Gastrocnemius medialis (tissue), 4 donors: ENCODE data around the gene MISP3. TPM values are rescaled to one million over a fixed set of nuclear protein-coding genes. Genes with fewer than 3 reads are reported as not detected.

Experiments
- ATAC-seq, 2 donors: fragments of 150-250 bp; one replicate each; pipeline ENCODE4 v1.9.1; 2016
- DNase-seq, 2 donors: peaks; one replicate each; pipeline ENCODE4 v3.0.0-alpha.2; 2019
- H3K27ac ChIP-seq, 4 donors: fragments of 200-600 bp; sonication (generic); 1 replicate in 1 of 4; 2 replicates in 3 of 4; pipeline ENCODE4 v1.5.1; 2016 to 2018; ENCODE audit warnings: mild to moderate bottlenecking in 2 of 4, moderate library complexity in 1 of 4
- H3K27me3 ChIP-seq, 3 donors: fragments of 200-600 bp; sonication (generic) in 2 of 3; 1 replicate in 1 of 3; 2 replicates in 2 of 3; pipeline versions ENCODE4 v1.5.1 to v1.6.0; 2016 to 2019; ENCODE audit warnings: mild to moderate bottlenecking in 1 of 3, moderate library complexity in 1 of 3
- H3K36me3 ChIP-seq, 2 donors: fragments of 200-600 bp; sonication (generic) in 1 of 2; one replicate each; pipeline ENCODE4 v1.5.1; 2017 to 2018
- H3K4me1 ChIP-seq, 2 donors: fragments of 200-600 bp; sonication (generic) in 1 of 2; one replicate each; pipeline ENCODE4 v1.5.1; 2016 to 2017; ENCODE audit warnings: mild to moderate bottlenecking in 2 of 2
- H3K4me3 ChIP-seq, 4 donors: fragments of 200-600 bp; sonication (generic) in 3 of 4; 1 replicate in 1 of 4; 2 replicates in 3 of 4; pipeline ENCODE4 v1.5.1; 2016 to 2019; ENCODE audit warnings: mild to moderate bottlenecking in 2 of 4
- H3K9me3 ChIP-seq, 3 donors: fragments of 200-600 bp; sonication (generic) in 2 of 3; 1 replicate in 1 of 3; 2 replicates in 2 of 3; pipeline ENCODE4 v1.5.1; 2016 to 2019
- POLR2A ChIP-seq, 2 donors: fragments of 450-650 bp; IDR thresholded peaks; one replicate each; pipeline ENCODE4 v1.6.1; 2017; ENCODE audit warnings: antibody characterized with exemption in 2 of 2, mild to moderate bottlenecking in 2 of 2, moderate library complexity in 2 of 2
- in situ Hi-C, 4 donors: fragments of 200-750 bp; cut with MboI; loops; one replicate each; pipeline versions ENCODE4 v1.15.0 to v1.8.0; 2017; ENCODE audit warnings: low sequenced_read_pairs in 4 of 4
- intact Hi-C: fragments of 100-400 bp; cut with DNase I; formaldehyde crosslinking; loops from one replicate; pipeline ENCODE4 v1.15.1; 2023; ENCODE audit warnings: low total_unique reads
- total RNA-seq, 4 donors: library from RNA; depleted of rRNA; stranded (reverse); fragments of >200 nt; gene quantifications; one replicate each; pipeline versions ENCODE4 v1.1.0 to v1.2.3, GENCODE V29; 2016
- TF ChIP-seq, protein P1 (sequence below), 5 experiments: fragments of 450-650 bp in 3 of 5; fragments of 200-600 bp in 2 of 5; sonication (generic) in 2 of 5; IDR thresholded peaks in 4 of 5; conservative IDR thresholded peaks in 1 of 5; 1 replicate in 4 of 5; 2 replicates in 1 of 5; pipeline ENCODE4 v1.5.1; 2016 to 2019; ENCODE audit warnings: antibody characterized with exemption in 5 of 5, mild to moderate bottlenecking in 3 of 5, moderate library complexity in 3 of 5

Gene MISP3
- total RNA-seq, 4 donors from 2014 or later: 1.8 to 8.0 (median 5.7) TPM

DNA sequence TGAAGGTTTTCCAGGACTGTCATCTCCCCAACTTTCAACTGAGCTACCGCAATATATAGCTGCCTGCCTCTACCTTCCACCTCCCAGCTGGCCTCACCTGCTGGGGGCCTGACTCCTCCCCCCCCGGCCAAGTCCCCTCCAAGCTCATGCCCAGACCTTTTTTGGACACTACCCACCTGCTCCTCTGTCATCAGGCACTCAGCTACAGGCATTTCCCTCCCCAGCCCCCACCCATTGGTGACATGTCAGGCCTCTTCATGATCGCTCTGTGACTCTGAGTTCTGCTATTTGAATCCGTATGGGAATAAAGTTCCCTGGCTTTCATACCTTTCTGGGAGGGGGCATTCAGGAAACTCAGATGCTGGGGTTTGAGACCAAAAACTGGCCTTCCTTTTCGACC, 43.2 kb downstream of the MISP3 start:
- DNase-seq (no peak), ATAC-seq (no peak)
- Histone ChIP-seq H3K4me1 (peaks cover 72% of the 10 kb centered on the region in 2 donors), H3K9me3 (no peaks in the 10 kb centered on the region), H3K36me3 (no peaks in the 10 kb centered on the region), H3K27me3 (no peaks in the 10 kb centered on the region), H3K4me3 (peak overlapping the region in 3 of 4 donors; percentile 2 to 99 (median 83)), H3K27ac (peak overlapping the region; percentile 95 to 99 (median 96))
- in situ Hi-C loops: loop anchor here in 1 of 4 donors (5.0 kb wide), 1 partner anchor 33 kb away; no protein-coding TSS in a partner anchor
- intact Hi-C loops: loop anchor here (2.0 to 5.0 kb wide), 4 partner anchors 25 to 263 kb away; partner anchors contain the start of genes MISP3, RFX1 and SAMD1
- TF ChIP-seq, protein P1, sequence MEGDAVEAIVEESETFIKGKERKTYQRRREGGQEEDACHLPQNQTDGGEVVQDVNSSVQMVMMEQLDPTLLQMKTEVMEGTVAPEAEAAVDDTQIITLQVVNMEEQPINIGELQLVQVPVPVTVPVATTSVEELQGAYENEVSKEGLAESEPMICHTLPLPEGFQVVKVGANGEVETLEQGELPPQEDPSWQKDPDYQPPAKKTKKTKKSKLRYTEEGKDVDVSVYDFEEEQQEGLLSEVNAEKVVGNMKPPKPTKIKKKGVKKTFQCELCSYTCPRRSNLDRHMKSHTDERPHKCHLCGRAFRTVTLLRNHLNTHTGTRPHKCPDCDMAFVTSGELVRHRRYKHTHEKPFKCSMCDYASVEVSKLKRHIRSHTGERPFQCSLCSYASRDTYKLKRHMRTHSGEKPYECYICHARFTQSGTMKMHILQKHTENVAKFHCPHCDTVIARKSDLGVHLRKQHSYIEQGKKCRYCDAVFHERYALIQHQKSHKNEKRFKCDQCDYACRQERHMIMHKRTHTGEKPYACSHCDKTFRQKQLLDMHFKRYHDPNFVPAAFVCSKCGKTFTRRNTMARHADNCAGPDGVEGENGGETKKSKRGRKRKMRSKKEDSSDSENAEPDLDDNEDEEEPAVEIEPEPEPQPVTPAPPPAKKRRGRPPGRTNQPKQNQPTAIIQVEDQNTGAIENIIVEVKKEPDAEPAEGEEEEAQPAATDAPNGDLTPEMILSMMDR (IDR thresholded peaks at IDR 0.05 in 4 of 5, conservative IDR thresholded peaks at IDR 0.05 in 1 of 5): no peak
- TF ChIP-seq POLR2A (IDR thresholded peaks at IDR 0.05): no peak

DNA sequence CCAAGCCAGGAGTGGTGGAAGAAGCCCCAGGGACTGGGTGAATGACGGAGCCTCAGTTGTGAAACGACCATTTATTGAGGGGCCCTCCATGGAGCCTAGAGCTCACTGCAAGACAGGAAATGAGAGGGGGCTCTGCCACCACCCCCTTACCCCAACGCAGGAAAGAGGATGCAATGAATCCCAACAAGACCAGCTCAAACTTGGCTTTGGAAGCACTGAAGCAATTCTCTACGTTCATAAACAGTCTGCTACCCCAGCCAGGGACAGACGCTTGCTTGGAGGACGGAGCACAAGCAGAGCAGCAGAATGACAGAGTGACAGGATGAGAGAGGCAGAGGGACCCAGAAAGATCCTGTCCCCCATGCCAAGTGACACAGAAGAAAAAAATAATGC, 43.9 kb downstream of the MISP3 start:
- Histone ChIP-seq H3K4me1 (peaks cover 70 to 71% of the 10 kb centered on the region in 2 donors), H3K9me3 (no peaks in the 10 kb centered on the region), H3K27ac (peak overlapping the region; percentile 95 to 99 (median 96)), H3K27me3 (no peaks in the 10 kb centered on the region), H3K36me3 (no peaks in the 10 kb centered on the region), H3K4me3 (peak overlapping the region; percentile 83 to 99 (median 95))
- no peak for TF ChIP-seq POLR2A (IDR thresholded peaks at IDR 0.05)
- TF ChIP-seq, protein P1 (IDR thresholded peaks at IDR 0.05 in 4 of 5, conservative IDR thresholded peaks at IDR 0.05 in 1 of 5): no peak
- intact Hi-C loops (loop anchor here (5.0 kb wide), 2 partner anchors 109 to 264 kb away; partner anchors contain the start of gene RFX1), in situ Hi-C loops (loop anchor here in 1 of 4 donors (5.0 kb wide), 1 partner anchor 34 kb away; no protein-coding TSS in a partner anchor)
- DNase-seq (no peak), ATAC-seq (no peak)

DNA sequence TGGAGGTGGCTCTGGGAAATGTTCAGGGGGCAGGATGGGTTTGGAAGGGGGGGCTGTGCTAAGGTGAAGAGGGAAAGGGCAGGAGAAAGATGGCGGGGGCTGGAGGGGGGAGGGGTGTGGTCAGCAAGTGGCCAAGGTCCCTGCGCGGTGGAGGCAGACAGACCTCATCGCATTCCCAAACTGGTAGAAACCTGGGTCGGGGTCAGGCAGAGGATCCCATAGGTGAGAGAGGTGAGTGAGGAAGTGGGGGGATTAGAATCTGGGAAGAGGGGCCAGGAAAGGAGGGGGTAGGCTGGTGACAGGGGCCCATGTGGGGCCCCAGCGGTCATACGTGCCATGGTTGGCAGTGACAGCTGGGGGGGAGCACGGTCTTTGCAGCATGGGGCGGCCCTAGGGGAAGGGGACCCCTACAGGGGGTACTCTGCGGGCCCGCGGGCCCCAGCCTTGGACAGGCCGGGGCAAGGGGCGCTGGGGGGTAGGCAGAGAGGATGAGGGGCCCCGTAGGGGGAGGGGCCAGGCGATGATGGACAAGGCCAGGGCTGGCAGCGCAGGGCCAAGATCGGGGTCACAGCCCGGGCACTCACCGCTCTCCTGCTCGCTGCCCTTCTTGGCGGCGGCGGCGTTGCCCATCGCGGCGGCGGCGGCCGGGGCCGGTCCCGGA, 44.5 kb downstream of the MISP3 start:
- ATAC-seq: no peak
- Histone ChIP-seq H3K9me3 (no peaks in the 10 kb centered on the region), H3K27me3 (no peaks in the 10 kb centered on the region), H3K4me1 (peaks cover 66% of the 10 kb centered on the region in 2 donors), H3K4me3 (peak overlapping the region; percentile 83 to 99 (median 95)), H3K36me3 (no peaks in the 10 kb centered on the region), H3K27ac (peak overlapping the region; percentile 95 to 99 (median 96))
- TF ChIP-seq, protein P1 (IDR thresholded peaks at IDR 0.05 in 4 of 5, conservative IDR thresholded peaks at IDR 0.05 in 1 of 5): peak in 1 of 5 experiments; percentile 15
- no peak for TF ChIP-seq POLR2A (IDR thresholded peaks at IDR 0.05)
- in situ Hi-C loops: loop anchor here in 1 of 4 donors (5.0 kb wide), 1 partner anchor 35 kb away; no protein-coding TSS in a partner anchor
- DNase-seq: peak in 1 of 2 donors; percentile 47
- intact Hi-C loops: loop anchor here (5.0 kb wide), 2 partner anchors 110 to 265 kb away; partner anchors contain the start of gene RFX1

DNA sequence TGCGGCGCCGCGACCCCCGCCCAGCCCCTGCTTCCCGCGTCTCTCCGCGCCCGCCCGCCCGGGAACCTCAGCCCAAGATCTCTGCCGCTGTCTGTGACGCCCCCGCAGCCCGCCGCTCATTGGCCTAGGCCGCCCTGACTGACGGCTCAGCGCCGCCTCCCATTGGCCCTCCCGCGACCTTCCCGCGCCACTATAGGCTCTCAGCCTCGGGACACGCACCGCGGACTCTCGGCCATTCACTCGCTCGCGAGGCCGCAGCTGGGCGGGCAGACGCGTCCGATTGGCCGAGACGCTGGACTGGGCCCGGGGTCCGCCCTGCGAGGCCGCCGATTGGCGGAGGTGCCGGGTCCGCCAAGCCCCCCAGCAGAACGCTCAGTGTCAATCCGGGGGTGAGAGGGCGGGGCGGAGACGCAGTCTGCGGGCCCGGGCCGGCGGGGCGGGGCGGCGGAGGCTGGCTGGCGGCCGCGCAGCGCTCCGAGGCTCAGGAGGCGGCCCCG, 45.1 kb downstream of the MISP3 start, which contains the start of gene PRKACA:
Gene PRKACA (minus strand): TSS at position 95 of the 497 bp plus-strand sequence. CDS start 215 bp downstream, outside the sequence.
- intact Hi-C loops: loop anchor here (1.0 to 5.0 kb wide), 6 partner anchors 11 to 445 kb away; partner anchors contain the start of genes ASF1B, DNAJB1 and RFX1
- H3K4me3 ChIP-seq: peak within 1 kb of the TSS; percentile 83 to 99 (median 95)
- H3K4me1 ChIP-seq: peaks cover 60% of the 10 kb centered on the region in 2 donors
- DNase-seq: peak; percentile 99
- TF ChIP-seq, protein P1 (IDR thresholded peaks at IDR 0.05 in 4 of 5, conservative IDR thresholded peaks at IDR 0.05 in 1 of 5): no peak
- TF ChIP-seq POLR2A (IDR thresholded peaks at IDR 0.05): peak; percentile 76 to 87
- peak within 1 kb of the TSS; percentile 99 to 100 (median 99) for H3K27ac ChIP-seq
- no peaks in the 10 kb centered on the region for H3K9me3 ChIP-seq
- in situ Hi-C loops: loop anchor here in 1 of 4 donors (5.0 kb wide), 1 partner anchor 35 kb away; no protein-coding TSS in a partner anchor
- no peaks in the 10 kb centered on the region for H3K27me3 ChIP-seq
- H3K36me3 ChIP-seq: no peaks in the 10 kb centered on the region
- ATAC-seq: peak; percentile 59 to 73
